Upper lobe of right lung (tissue), 1 donor: Measurements from ENCODE around the gene WDR64. TPM values are rescaled to one million over a fixed set of nuclear protein-coding genes. Genes with fewer than 3 reads are reported as not detected.
A peak's percentile ranks its signal among the peaks of the same experiment; 100 is the strongest.

Experiments used
- ATAC-seq: fragments of 200-7000 bp; cut with Tn5 transposase; one replicate; pipeline ENCODE4 v1.9.1; 2020; ENCODE audit warnings: mild to moderate bottlenecking, moderate library complexity
- DNase-seq: peaks from one replicate; pipeline ENCODE4 v3.0.0-alpha.2; 2020
- H3K27ac ChIP-seq: fragments of 200-600 bp; one replicate; pipeline ENCODE4 v1.8.0; 2022
- H3K27me3 ChIP-seq: fragments of 200-600 bp; one replicate; pipeline ENCODE4 v1.8.0; 2022; ENCODE audit warnings: mild to moderate bottlenecking
- H3K36me3 ChIP-seq: fragments of 200-600 bp; one replicate; pipeline ENCODE4 v1.8.0; 2022
- H3K4me1 ChIP-seq: fragments of 200-600 bp; one replicate; pipeline ENCODE4 v1.8.0; 2022
- H3K4me3 ChIP-seq: fragments of 200-600 bp; one replicate; pipeline ENCODE4 v1.8.0; 2022; ENCODE audit warnings: mild to moderate bottlenecking
- H3K9me3 ChIP-seq: fragments of 200-600 bp; one replicate; pipeline ENCODE4 v1.8.0; 2022
- intact Hi-C: fragments of 100-400 bp; cut with DNase I; formaldehyde crosslinking; loops from one replicate; pipeline ENCODE4 v1.11.0; 2022
- total RNA-seq: library from RNA; stranded (reverse); fragmentation: NEBNext Ultra II Directional; extraction: Animal tissue kit (Norgen Biotek cat#: 25700); gene quantifications from one replicate; pipeline ENCODE4 v1.2.1, GENCODE V29; 2021
- TF ChIP-seq, protein P1 (sequence below): fragments of 200-600 bp; IDR thresholded peaks from one replicate; pipeline ENCODE4 v1.8.0; 2022; ENCODE audit warnings: antibody characterized with exemption
- donor health status: DM: no; HTN: yes; CAD: no; lungs with severe emphysema.

The WDR64 gene
- total RNA-seq, 1 donor from 2014 or later, result not detected

DNA sequence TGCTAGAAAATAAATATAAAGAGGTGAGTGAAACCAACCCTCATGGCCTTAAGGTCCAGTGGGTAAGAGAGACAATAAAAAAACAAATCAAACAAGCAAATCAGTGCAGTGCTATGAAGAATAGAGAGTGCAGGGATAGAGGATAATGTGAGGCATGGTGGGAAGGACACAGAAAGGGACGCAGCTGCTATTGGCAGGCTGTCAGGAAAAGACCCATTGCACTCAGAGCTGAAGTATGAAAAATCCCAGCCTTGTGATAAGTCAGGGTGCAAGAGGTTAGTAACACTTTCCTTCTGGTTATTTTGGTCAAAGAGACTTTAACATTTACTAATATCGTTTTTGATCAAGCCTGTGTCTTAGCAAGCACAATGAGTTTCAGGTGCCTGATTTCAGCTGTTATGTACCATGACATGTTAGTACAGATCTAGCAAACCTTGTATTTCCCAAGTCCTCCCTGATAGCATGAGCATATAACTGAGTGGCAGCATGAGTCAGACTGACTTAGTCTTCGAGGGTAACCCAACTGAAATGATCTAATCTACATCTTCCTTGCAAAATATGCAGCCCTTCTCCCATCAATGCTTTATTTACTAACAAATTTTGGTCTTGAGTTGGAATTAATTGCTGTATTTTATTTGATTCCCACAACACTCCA is 43.6 kb upstream of the WDR64 start:
- Histone ChIP-seq H3K4me3 (no peak overlapping the region), H3K4me1 (peaks cover 23% of the 10 kb centered on the region), H3K9me3 (no peaks in the 10 kb centered on the region), H3K27me3 (no peaks in the 10 kb centered on the region), H3K36me3 (no peaks in the 10 kb centered on the region), H3K27ac (no peak overlapping the region)
- TF ChIP-seq, protein P1, sequence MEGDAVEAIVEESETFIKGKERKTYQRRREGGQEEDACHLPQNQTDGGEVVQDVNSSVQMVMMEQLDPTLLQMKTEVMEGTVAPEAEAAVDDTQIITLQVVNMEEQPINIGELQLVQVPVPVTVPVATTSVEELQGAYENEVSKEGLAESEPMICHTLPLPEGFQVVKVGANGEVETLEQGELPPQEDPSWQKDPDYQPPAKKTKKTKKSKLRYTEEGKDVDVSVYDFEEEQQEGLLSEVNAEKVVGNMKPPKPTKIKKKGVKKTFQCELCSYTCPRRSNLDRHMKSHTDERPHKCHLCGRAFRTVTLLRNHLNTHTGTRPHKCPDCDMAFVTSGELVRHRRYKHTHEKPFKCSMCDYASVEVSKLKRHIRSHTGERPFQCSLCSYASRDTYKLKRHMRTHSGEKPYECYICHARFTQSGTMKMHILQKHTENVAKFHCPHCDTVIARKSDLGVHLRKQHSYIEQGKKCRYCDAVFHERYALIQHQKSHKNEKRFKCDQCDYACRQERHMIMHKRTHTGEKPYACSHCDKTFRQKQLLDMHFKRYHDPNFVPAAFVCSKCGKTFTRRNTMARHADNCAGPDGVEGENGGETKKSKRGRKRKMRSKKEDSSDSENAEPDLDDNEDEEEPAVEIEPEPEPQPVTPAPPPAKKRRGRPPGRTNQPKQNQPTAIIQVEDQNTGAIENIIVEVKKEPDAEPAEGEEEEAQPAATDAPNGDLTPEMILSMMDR, result no peak
- ATAC-seq (no peak), DNase-seq (no peak)
- intact Hi-C loops, result no loop called here

DNA sequence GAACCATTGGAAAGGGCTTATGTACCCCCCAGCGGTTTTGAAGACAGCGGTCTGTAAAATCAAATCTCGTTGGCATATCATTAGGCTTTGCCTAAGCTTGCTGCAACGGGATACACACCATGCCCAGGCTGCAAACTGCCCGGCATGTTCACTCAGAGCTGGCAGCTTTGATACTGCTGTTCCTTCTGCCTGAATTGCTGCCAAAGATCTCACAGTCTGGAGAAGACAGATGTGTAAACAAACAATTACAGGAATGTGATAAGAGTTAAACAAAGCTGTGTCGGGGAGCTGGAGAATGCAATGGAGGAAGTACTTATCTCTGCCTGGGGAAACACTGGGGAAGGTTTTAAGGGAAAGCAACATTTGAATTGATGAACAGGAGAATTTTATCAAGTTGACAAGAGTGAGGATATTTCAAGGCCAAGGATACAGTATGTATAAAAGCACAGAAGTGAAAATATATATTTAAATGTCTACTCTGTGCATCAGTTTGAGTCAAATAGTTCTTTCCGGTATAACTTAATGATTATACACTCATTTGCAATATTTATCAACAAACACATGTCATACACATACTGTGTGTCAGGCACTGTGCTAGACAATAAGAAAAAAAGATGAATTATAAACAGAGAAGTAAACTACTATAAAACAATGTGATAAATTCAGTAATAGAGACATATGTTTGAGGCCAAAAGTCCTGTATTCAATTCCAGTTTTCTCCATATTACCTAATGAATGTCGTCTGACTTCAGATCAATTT is 41.8 kb upstream of the WDR64 start:
- no peaks in the 10 kb centered on the region for H3K36me3 ChIP-seq
- no peak overlapping the region for H3K27ac ChIP-seq
- H3K27me3 ChIP-seq, result no peaks in the 10 kb centered on the region
- no peak for DNase-seq
- peaks cover 23% of the 10 kb centered on the region for H3K4me1 ChIP-seq
- H3K4me3 ChIP-seq, result no peak overlapping the region
- intact Hi-C loops, result no loop called here
- no peaks in the 10 kb centered on the region for H3K9me3 ChIP-seq
- peak; percentile 52 for ATAC-seq
- TF ChIP-seq, protein P1, result no peak

DNA sequence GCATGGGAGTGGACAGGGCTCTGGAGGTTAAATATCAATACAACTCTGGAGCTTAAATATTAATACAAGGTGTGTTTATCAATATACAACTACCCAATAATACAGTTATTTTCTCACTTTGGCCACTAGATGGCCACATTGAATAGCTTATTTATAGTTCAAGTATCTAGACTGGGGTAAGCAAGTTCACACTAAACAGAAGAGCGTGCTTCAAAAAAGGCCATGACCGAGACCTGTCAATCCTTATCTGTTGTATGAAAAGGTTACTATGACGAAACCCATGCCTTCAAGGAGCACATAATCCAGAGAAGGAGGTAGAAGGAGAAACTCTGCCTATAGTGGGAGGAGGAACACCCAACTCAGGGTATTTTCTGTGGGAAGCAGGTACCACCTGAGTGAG is 41.0 kb upstream of the WDR64 start:
- Histone ChIP-seq H3K27ac (peak overlapping the region; percentile 37), H3K9me3 (no peaks in the 10 kb centered on the region), H3K4me3 (no peak overlapping the region), H3K27me3 (no peaks in the 10 kb centered on the region), H3K36me3 (no peaks in the 10 kb centered on the region), H3K4me1 (peaks cover 23% of the 10 kb centered on the region)
- ATAC-seq, result peak; percentile 88
- intact Hi-C loops, result no loop called here
- TF ChIP-seq, protein P1, result peak; percentile 77
- no peak for DNase-seq

DNA sequence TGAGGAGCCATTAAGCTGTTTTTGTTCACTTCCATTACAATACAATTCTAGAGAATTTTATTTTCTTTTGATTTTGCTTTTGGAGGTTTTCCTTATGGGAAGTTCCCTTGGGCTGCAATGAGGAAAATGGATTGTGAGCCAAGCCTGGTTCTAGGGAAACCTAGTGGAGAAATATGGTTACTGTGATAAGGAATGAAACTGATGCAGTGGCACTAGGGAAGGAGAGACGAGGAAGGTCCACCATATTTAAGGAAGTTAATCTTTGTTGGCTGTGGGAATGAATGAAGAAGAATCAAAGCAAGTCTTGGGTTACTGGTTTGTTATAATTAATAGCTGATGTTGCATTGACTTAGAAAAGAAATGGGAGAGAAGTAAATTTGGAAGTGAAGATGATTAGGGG is 40.3 kb upstream of the WDR64 start:
- Histone ChIP-seq H3K4me3 (no peak overlapping the region), H3K4me1 (peaks cover 23% of the 10 kb centered on the region), H3K36me3 (no peaks in the 10 kb centered on the region), H3K27ac (peak overlapping the region; percentile 58), H3K27me3 (no peaks in the 10 kb centered on the region), H3K9me3 (no peaks in the 10 kb centered on the region)
- intact Hi-C loops, result no loop called here
- ATAC-seq, result no peak
- DNase-seq, result no peak
- TF ChIP-seq, protein P1, result no peak

DNA sequence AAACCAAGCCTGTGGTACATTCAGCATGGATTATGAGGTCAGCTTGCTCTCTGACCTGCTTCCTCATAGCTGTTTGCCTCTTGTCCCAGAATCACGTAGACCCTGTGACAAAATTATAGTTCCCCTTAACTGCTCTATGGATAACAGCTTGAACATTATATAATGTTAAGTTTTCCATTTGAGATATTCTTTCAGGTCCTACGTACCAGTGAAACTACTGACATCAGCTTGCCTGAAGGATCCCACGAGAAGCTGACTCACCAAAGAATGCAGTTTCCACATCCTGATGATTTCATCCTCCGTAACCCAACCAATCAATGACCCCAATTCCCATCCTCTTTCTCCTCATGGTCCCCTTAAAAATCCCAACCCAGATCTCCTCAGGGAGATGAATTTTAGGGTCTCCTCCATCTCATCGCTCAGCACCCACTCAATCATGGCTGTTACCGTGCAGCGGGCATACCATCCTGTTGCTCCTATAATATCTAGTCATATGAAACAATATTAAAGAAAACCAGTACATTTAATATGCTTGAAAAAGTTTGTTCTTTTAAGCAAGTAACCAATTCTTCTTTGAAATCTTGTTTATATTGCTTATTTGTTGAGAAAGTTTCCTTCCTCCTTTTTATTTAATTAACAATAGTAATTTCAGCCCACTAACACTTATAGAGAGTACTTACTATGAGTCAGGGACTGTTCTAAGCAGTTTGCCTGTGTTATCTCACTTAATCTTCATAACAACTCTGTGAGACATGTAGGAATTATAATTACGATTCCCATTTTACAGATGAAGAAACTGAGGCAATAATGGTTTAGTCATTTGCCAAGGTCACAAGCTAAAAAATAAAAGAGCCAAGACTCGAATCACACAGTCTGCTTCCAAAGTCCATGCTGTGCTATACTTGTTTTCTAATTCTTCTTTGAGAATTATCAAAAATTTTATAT is 39.3 kb upstream of the WDR64 start:
- H3K4me3 ChIP-seq, result no peak overlapping the region
- no peak for DNase-seq
- intact Hi-C loops, result no loop called here
- H3K4me1 ChIP-seq, result peaks cover 23% of the 10 kb centered on the region
- peak; percentile 80 for ATAC-seq
- no peak overlapping the region for H3K27ac ChIP-seq
- no peaks in the 10 kb centered on the region for H3K27me3 ChIP-seq
- no peaks in the 10 kb centered on the region for H3K36me3 ChIP-seq
- no peaks in the 10 kb centered on the region for H3K9me3 ChIP-seq
- TF ChIP-seq, protein P1, result no peak
